Spleen (tissue), 11 donors: Measurements from ENCODE around the gene CHST13. TPM values are rescaled to one million over a fixed set of nuclear protein-coding genes. Genes with fewer than 3 reads are reported as not detected.

Experiments used
- DNase-seq: peaks from one replicate; pipeline ENCODE4 v3.0.0-alpha.2; 2020
- H3K27ac ChIP-seq, 8 donors: fragments of 200-600 bp; sonication (generic) in 7 of 8; 1 replicate in 4 of 8; 2 replicates in 4 of 8; pipeline versions ENCODE4 v1.5.0 to v1.8.0; 2016 to 2021; ENCODE audit warnings: inconsistent platforms in 4 of 8, mild to moderate bottlenecking in 4 of 8, moderate library complexity in 1 of 8
- H3K27me3 ChIP-seq, 7 donors: fragments of 200-600 bp; sonication (generic) in 6 of 7; replicated peaks in 1 of 7; 1 replicate in 4 of 7; 2 replicates in 3 of 7; pipeline versions ENCODE4 v1.5.0 to v1.8.0; 2016 to 2021; ENCODE audit warnings: inconsistent platforms in 3 of 7, mild to moderate bottlenecking in 1 of 7
- H3K36me3 ChIP-seq, 6 donors: fragments of 200-600 bp; sonication (generic) in 5 of 6; 1 replicate in 4 of 6; 2 replicates in 2 of 6; pipeline versions ENCODE4 v1.5.0 to v1.8.0; 2016 to 2021; ENCODE audit warnings: inconsistent platforms in 2 of 6
- H3K4me1 ChIP-seq, 6 donors: fragments of 200-600 bp; sonication (generic) in 5 of 6; 1 replicate in 3 of 6; 2 replicates in 3 of 6; pipeline versions ENCODE4 v1.5.0 to v1.8.0; 2016 to 2021; ENCODE audit warnings: inconsistent platforms in 3 of 6
- H3K4me3 ChIP-seq, 8 donors: fragments of 200-600 bp; sonication (generic) in 7 of 8; 1 replicate in 4 of 8; 2 replicates in 4 of 8; pipeline versions ENCODE4 v1.5.0 to v1.8.0; 2016 to 2021; ENCODE audit warnings: inconsistent platforms in 4 of 8, mild to moderate bottlenecking in 4 of 8, moderate library complexity in 2 of 8
- H3K9me3 ChIP-seq, 8 donors: fragments of 200-600 bp; sonication (generic) in 7 of 8; 1 replicate in 4 of 8; 2 replicates in 4 of 8; pipeline versions ENCODE4 v1.5.0 to v1.8.0; 2016 to 2021; ENCODE audit warnings: inconsistent platforms in 4 of 8
- POLR2A ChIP-seq, 3 donors: fragments of 450-650 bp; IDR thresholded peaks; one replicate each; pipeline ENCODE4 v1.5.1; 2017; ENCODE audit warnings: antibody characterized with exemption in 3 of 3, mild to moderate bottlenecking in 1 of 3
- POLR2AphosphoS5 ChIP-seq, 3 donors: sonication (generic); formaldehyde crosslinking; IDR thresholded peaks; one replicate each; pipeline ENCODE4 v1.5.1; 2017; ENCODE audit warnings: antibody characterized with exemption in 3 of 3
- WGBS, 5 donors: extraction: QIAGEN DNeasy Blood & Tissue Kit in 3 of 5; methylation state at CpG; one replicate each; pipeline versions ENCODE4 v1.1.5 to v1.1.7; 2013 to 2018; 5-methylcytosine and 5-hydroxymethylcytosine counted together
- intact Hi-C: fragments of 100-400 bp; cut with DNase I; formaldehyde crosslinking; loops from one replicate; pipeline ENCODE4 v1.15.0; 2023; ENCODE audit warnings: low total_unique reads
- polyA plus RNA-seq, 3 donors: library from polyadenylated mRNA; stranded (reverse); fragments of 200-250 nt; gene quantifications; one replicate each; pipeline ENCODE4 v1.2.1, GENCODE V29; 2013
- total RNA-seq, 7 donors: library from RNA; depleted of rRNA in 3 of 7; stranded (reverse); fragments of >200 nt in 3 of 7; fragmentation: NEBNext Ultra II Directional in 4 of 7; extraction: Animal tissue kit (Norgen Biotek cat#: 25700) in 4 of 7; gene quantifications; one replicate each; pipeline versions ENCODE4 v1.1.0 to v1.2.1, GENCODE V29; 2016 to 2021
- TF ChIP-seq, protein P1 (sequence below), 11 experiments: fragments of 200-600 bp in 7 of 11; fragments of 450-650 bp in 4 of 11; sonication (generic) in 4 of 11; IDR thresholded peaks in 8 of 11; conservative IDR thresholded peaks in 3 of 11; 1 replicate in 7 of 11; 2 replicates in 4 of 11; pipeline versions ENCODE4 v1.4.0 to v1.8.0; 2016 to 2021; ENCODE audit warnings: antibody characterized with exemption in 11 of 11, inconsistent platforms in 4 of 11, mild to moderate bottlenecking in 1 of 11
- donor health status: healthy with polysubstance abuse.
- donor health status: DM: no; HTN: no; CAD: no; lungs with moderate emphysema.
- donor health status: DM: no; HTN: no; CAD: no.
- donor health status: Bipolar disorder and iron deficiency.
- donor health status: healthy.
- donor health status: DM: no; HTN: no; CAD: no.
- donor health status: DM: yes; HTN: yes; CAD: no.

CHST13 gene
- total and polyA plus RNA-seq, 10 donors = 0.26 to 11.2 (median 2.9) TPM

DNA sequence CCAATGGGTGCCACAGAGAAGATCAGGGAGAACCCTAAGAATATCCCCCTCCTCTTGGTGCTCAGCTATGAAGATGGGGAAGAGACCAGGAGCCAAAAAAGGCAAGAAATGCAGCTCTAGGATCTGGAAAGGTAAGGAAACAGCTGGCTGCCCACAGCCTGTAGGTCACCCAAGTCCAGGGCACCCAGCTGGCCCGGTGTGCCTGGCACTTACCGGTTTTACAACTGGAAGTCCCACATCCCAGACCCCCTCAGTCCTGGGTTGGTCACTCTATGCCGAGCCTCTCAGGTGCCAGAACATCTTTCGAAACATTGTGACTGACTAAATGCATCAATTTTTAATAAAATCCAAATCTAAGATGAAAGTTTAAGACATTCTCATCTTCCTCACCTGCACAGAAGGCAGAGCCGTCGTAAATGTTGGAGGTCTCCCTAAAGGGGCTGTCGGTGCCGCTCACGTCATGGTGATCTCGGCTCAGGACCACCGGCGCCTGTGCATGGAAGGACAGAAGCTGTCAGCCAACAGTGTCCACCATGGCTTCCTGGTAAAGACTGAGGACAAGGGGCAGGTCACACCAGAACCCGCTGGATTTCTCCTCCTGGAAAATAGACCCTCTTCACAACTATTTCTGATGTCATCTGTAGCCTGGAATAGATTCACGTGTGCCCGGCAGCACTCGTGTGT lies 34.9 kb upstream of the CHST13 start:
- Histone ChIP-seq H3K27ac (peak overlapping the region in 1 of 8 donors; percentile 86), H3K9me3 (no peaks in the 10 kb centered on the region), H3K36me3 (no peaks in the 10 kb centered on the region), H3K4me1 (peaks cover 9 to 78% (median 46%) of the 10 kb centered on the region in 6 donors), H3K27me3 (no peaks in the 10 kb centered on the region), H3K4me3 (no peak overlapping the region)
- 90 to 95% (median 93%) methylated on average over 15 to 16 of the region's 16 CpGs for WGBS, 5 donors
- DNase-seq = peak; percentile 62
- intact Hi-C loops = no loop called here
- TF ChIP-seq, protein P1, sequence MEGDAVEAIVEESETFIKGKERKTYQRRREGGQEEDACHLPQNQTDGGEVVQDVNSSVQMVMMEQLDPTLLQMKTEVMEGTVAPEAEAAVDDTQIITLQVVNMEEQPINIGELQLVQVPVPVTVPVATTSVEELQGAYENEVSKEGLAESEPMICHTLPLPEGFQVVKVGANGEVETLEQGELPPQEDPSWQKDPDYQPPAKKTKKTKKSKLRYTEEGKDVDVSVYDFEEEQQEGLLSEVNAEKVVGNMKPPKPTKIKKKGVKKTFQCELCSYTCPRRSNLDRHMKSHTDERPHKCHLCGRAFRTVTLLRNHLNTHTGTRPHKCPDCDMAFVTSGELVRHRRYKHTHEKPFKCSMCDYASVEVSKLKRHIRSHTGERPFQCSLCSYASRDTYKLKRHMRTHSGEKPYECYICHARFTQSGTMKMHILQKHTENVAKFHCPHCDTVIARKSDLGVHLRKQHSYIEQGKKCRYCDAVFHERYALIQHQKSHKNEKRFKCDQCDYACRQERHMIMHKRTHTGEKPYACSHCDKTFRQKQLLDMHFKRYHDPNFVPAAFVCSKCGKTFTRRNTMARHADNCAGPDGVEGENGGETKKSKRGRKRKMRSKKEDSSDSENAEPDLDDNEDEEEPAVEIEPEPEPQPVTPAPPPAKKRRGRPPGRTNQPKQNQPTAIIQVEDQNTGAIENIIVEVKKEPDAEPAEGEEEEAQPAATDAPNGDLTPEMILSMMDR (IDR thresholded peaks at IDR 0.05 in 8 of 11, conservative IDR thresholded peaks at IDR 0.05 in 3 of 11) = no peak
- TF ChIP-seq POLR2A (IDR thresholded peaks at IDR 0.05) (no peak), POLR2AphosphoS5 (IDR thresholded peaks at IDR 0.05) (no peak)

DNA sequence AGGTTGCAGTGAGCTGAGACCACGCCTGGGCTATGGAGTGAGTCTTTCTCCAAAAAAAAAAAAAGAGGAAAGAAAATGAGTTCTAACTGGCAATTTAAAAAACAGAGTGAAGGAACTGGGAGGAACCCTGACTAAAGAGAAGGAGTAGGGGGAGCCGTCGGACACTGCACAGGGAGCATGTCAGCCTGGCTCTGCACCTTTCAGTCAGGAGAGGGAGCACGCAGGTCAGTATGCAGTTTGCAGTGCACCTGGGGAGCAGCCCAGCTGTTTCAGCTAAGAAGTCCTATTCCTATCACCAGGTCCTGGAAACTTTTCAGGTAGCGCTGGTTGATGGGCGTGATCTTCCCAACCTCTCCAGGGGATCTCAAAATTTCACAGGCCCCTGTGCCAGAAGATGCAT lies 33.3 kb upstream of the CHST13 start:
- peak; percentile 30 for DNase-seq
- Histone ChIP-seq H3K4me3 (no peak overlapping the region), H3K9me3 (no peaks in the 10 kb centered on the region), H3K36me3 (no peaks in the 10 kb centered on the region), H3K4me1 (peaks cover 9 to 62% (median 36%) of the 10 kb centered on the region in 6 donors), H3K27ac (peak overlapping the region in 4 of 8 donors; percentile 13 to 53 (median 32)), H3K27me3 (no peaks in the 10 kb centered on the region)
- 75 to 88% (median 86%) methylated on average over 5 to 6 of the region's 6 CpGs for WGBS, 5 donors
- TF ChIP-seq POLR2AphosphoS5 (IDR thresholded peaks at IDR 0.05) (no peak), POLR2A (IDR thresholded peaks at IDR 0.05) (no peak)
- TF ChIP-seq, protein P1 (IDR thresholded peaks at IDR 0.05 in 8 of 11, conservative IDR thresholded peaks at IDR 0.05 in 3 of 11) = no peak
- intact Hi-C loops = no loop called here

- H3K36me3 ChIP-seq = no peaks in the 10 kb centered on the region
- no peak for TF ChIP-seq POLR2AphosphoS5 (IDR thresholded peaks at IDR 0.05)
- TF ChIP-seq, protein P1 (IDR thresholded peaks at IDR 0.05 in 8 of 11, conservative IDR thresholded peaks at IDR 0.05 in 3 of 11) = no peak
- TF ChIP-seq POLR2A (IDR thresholded peaks at IDR 0.05) = no peak
- 71 to 86% (median 83%) methylated on average over 15 to 21 of the region's 21 CpGs for WGBS, 5 donors
- intact Hi-C loops = no loop called here
- peaks cover 7 to 54% (median 32%) of the 10 kb centered on the region in 6 donors for H3K4me1 ChIP-seq
- H3K27me3 ChIP-seq = no peaks in the 10 kb centered on the region
- peak; percentile 72 for DNase-seq
- H3K4me3 ChIP-seq = no peak overlapping the region
- H3K9me3 ChIP-seq = no peaks in the 10 kb centered on the region
- H3K27ac ChIP-seq = peak overlapping the region in 2 of 8 donors; percentile 6 to 14
Observed at GRCh38 chr3:126491221-126492013, 32.5 kb upstream of the CHST13 start.

- Histone ChIP-seq H3K9me3 (no peaks in the 10 kb centered on the region), H3K4me1 (peaks cover 0 to 37% (median 16%) of the 10 kb centered on the region in 6 donors), H3K27ac (no peak overlapping the region), H3K27me3 (no peaks in the 10 kb centered on the region), H3K4me3 (no peak overlapping the region), H3K36me3 (no peaks in the 10 kb centered on the region)
- 80 to 94% (median 84%) methylated on average over 12 to 14 of the region's 14 CpGs for WGBS, 5 donors
- intact Hi-C loops = no loop called here
- TF ChIP-seq, protein P1 (IDR thresholded peaks at IDR 0.05 in 8 of 11, conservative IDR thresholded peaks at IDR 0.05 in 3 of 11) = no peak
- TF ChIP-seq POLR2A (IDR thresholded peaks at IDR 0.05) (no peak), POLR2AphosphoS5 (IDR thresholded peaks at IDR 0.05) (no peak)
- peak; percentile 53 for DNase-seq
Observed at GRCh38 chr3:126493051-126493450, 30.9 kb upstream of the CHST13 start.
